Loucy (cell line): ENCODE measurements around the gene DNLZ.

Source experiments
- EZH2phosphoT487 ChIP-seq: fragments of 200-600 bp; IDR thresholded peaks from 2 replicates; pipeline ENCODE4 v1.6.1; 2018; ENCODE audit warnings: antibody characterized with exemption, mild to moderate bottlenecking, moderate library complexity, borderline replicate concordance
- TF ChIP-seq, protein P1 (sequence below): fragments of 200-600 bp; sonication (generic); conservative IDR thresholded peaks from 2 replicates; pipeline ENCODE4 v1.5.1; 2014; ENCODE audit warnings: mild to moderate bottlenecking, antibody characterized with exemption, low read length

DNA sequence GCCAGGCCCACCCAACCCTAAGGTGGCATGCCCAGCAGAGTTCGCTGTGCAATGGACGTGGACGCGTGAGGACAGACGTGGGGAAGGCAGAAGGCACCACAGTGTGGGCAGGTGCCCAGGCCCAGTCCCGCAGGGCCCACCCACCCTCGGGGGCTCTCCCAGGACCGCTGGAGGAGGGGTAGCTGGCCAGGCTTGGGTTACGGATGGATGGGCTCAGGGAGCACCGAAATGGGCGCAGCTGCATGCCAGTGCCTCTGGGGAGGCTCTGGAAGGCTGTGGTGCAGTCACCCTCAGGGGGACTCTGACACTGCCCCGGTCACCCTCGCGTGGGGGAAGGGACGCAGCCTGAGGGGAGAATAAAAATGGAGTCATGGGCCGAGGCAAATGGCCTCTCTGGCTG lies 45.8 kb downstream of the DNLZ start:
- TF ChIP-seq, protein P1, sequence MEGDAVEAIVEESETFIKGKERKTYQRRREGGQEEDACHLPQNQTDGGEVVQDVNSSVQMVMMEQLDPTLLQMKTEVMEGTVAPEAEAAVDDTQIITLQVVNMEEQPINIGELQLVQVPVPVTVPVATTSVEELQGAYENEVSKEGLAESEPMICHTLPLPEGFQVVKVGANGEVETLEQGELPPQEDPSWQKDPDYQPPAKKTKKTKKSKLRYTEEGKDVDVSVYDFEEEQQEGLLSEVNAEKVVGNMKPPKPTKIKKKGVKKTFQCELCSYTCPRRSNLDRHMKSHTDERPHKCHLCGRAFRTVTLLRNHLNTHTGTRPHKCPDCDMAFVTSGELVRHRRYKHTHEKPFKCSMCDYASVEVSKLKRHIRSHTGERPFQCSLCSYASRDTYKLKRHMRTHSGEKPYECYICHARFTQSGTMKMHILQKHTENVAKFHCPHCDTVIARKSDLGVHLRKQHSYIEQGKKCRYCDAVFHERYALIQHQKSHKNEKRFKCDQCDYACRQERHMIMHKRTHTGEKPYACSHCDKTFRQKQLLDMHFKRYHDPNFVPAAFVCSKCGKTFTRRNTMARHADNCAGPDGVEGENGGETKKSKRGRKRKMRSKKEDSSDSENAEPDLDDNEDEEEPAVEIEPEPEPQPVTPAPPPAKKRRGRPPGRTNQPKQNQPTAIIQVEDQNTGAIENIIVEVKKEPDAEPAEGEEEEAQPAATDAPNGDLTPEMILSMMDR, result no peak
- no peak for TF ChIP-seq EZH2phosphoT487
